GM08714 (cell line): ENCODE measurements around the gene ESR2.
"Not testable (repeated sequence)": the region's sequence is repeated elsewhere in the genome, so short reads cannot be mapped to it uniquely, and the experiment has no call there.

ENCODE experiments used
- H3K4me3 ChIP-seq: fragments of 200-500 bp; sonication (Bioruptor generic); 2 replicates; pipeline ENCODE4 v1.5.1; 2014; ENCODE audit warnings: mild to moderate bottlenecking, low read length, inconsistent platforms
- ZNF274 ChIP-seq: IDR thresholded peaks from 2 replicates; pipeline ENCODE4 v1.6.1; 2012; ENCODE audit warnings: mild to moderate bottlenecking, low read depth, low read length

Gene ESR2

DNA sequence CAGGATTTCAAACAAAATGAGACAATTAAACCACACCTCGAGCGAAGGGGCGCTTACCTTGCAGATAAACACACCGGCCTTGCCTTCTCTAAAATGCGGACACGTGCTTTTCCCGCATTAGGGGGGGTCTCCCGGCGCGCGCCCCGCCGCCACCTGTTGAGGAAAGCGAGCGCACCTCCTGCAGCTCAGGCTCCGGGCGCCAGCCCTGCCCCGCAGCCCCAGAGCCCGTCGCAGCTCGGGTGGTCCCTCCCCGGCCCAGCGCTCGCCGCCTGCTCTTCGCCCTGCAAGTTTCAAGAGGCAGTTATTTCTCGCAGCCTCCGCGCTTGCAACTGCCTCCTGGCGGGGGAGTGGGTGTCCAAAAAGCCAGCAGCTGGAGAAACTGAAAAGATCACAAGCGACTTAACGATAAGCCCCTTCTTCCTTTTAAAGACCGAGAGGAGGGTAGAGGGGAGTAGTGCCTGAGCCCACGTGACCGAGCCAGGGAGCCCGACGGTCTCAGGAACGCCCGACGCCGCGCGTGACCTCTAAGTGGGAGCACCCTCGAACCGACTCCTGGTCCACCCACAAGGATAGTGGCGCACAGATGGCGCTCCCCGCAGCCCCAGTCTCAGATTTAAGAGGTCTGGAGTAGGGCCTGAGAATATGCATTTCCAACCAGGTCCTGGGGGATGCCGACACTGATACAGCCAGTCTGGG is at the start of gene ESR2:
TSS of gene ESR2 (minus strand) at position 396 of the 696 bp plus-strand sequence. CDS start 11,386 bp downstream, outside the sequence.
- H3K4me3 ChIP-seq: peak within 1 kb of the TSS; percentile 43; the same call in 1 of the 2 replicates
- no peak for TF ChIP-seq ZNF274

DNA sequence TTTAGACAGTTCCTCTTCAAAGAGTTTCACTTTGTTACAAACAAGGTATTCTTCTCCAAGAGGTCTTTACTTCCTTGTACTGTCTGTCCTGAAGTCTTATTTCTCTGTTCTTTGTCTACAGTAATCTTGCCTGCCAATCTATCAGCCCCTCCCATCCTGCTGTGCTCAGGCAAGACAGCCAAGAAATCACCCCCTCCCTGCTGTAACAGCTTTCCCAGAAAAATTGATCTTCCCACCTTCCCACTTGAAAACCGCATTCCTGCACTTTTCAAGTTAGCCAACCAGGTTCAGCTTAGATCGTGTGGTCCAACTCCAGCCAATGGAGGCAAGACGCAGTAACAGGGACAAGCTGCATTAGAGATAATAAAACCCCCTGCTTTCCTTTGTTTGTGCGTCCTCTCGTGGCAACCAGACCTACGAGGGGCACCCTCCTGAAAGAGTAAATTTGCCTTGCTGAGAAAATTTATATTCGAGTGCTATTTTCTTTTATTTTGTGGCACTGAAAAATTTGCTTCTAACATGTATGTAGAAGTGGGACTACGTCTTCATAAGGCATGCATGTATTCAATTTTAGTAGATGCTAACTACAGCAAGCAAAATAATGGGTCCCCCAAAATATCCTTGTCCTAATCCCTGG is 46.5 kb upstream of the ESR2 start:
- TF ChIP-seq ZNF274: no peak
- no peak overlapping the region for H3K4me3 ChIP-seq

GRCh38 chr14:64338616-64339316 is 44.6 kb upstream of the ESR2 start:
- peak overlapping the region; percentile 74; the same call in 1 of the 2 replicates for H3K4me3 ChIP-seq
- no peak for TF ChIP-seq ZNF274

DNA sequence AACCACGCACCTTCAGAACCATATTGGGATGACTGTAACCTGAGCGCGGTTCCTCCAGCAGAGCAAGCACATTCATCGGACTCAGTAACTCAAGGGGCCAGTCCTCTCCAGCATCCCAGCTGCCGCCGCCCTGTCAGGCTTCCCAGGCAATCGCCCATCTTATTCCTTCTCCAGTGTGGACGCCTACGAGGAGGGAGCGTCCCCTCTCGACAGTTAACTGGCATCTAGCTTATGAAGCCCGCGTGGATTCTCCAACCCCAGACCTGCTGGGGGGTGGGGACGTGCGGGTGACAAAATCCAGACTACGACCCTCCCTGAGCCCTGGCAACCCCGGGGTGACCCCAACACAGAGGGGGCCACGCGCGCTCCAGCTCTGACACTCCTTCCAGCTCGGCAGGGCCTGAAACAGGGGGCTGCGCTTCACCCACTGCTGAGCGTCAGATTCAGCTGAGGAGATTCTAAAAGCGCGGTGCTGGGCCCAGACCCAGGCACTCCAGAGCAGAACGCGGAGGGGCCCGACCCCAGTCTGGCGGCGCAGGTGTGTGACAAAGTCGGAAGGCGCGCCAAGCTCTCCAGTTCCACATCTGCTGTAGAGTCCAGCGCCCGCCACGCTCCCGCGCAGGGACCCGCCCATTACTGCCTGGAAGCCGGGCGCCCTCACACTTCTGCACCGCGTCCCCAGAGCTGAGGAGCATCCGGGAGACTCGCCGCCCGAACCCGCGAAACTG is 43.9 kb upstream of the ESR2 start:
- no peak for TF ChIP-seq ZNF274
- peak overlapping the region; percentile 74 for H3K4me3 ChIP-seq

GRCh38 chr14:64329149-64329548 is 35.0 kb upstream of the ESR2 start:
- no peak for TF ChIP-seq ZNF274
- H3K4me3 ChIP-seq: no peak overlapping the region

DNA sequence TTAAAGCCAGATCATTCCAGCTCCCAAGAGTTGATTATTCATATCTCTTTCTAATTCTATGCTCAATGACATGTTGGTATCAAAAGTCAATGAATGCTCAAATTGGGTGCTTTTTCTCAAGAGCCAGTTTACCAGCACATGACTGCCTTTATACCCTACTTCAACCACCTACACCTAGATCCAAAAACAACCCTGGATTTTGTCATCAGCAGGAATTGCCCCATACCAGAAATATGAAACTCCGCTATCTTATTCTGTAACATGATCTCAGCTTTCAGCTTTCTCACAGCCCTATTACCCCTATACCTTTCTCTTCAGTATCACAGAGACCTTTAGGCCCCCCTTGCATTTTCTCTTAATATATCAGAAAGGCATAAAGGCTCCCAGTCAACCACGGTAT is 32.3 kb upstream of the ESR2 start:
- TF ChIP-seq ZNF274: no peak
- no peak overlapping the region for H3K4me3 ChIP-seq

- TF ChIP-seq ZNF274: no peak
Measured at GRCh38 chr14:64324895-64325294, 30.7 kb upstream of the ESR2 start.

GRCh38 chr14:64324461-64324860 is 30.3 kb upstream of the ESR2 start:
- TF ChIP-seq ZNF274: no peak

More at GRCh38 chr14:64324895-64325294, 30.7 kb upstream of the ESR2 start:
- no peak overlapping the region for H3K4me3 ChIP-seq

GRCh38 chr14:64320362-64320761 is 26.2 kb upstream of the ESR2 start:
- H3K4me3 ChIP-seq: not testable (repeated sequence)

More at GRCh38 chr14:64324461-64324860, 30.3 kb upstream of the ESR2 start:
- H3K4me3 ChIP-seq: no peak overlapping the region

DNA sequence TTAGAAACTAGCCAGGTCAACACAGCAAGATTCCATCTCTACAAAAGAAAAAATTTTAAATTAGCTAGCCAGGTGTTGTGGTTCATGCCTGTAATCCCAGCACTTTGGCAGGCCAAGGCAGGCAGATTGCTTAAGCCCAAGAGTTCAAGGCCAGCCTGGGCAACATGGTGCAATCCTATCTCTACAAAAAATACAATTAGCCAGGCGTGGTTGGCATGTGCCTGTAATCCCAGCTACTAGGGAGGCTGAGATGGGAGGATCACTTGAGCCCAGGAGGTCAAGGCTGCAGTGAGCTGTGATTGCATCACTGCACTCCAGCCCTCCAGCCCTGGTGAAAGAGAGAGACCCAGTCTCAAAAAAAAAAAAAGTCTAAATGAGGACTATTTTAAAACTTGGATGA is 24.5 kb upstream of the ESR2 start:
- not testable (repeated sequence) for H3K4me3 ChIP-seq

DNA sequence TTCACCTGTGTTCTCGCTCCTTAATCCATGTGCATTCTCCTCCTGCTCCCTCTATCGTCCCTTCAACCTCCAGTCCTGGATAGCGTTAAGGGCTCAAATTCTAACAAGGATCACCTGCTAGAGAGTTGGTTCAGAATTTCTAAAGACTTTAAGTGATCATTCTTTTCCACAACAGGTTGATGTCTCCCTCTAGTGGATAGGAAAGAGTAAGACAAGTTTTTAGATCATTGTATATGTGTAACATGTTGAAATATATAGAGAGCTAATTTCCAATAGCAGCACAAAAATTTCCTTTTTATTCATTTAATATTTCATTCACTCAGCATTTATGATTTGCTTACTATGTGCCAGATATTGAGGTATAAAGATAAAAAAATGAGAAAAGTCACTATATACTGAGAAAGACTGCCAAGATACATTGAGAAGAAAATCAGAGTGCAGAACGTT is 9.3 kb upstream of the ESR2 start:
- no peak overlapping the region for H3K4me3 ChIP-seq
- TF ChIP-seq ZNF274: no peak

GRCh38 chr14:64298773-64299172 is 4.6 kb upstream of the ESR2 start:
- TF ChIP-seq ZNF274: no peak
- no peak overlapping the region for H3K4me3 ChIP-seq

- no peak for TF ChIP-seq ZNF274
- no peak overlapping the region for H3K4me3 ChIP-seq
Measured at GRCh38 chr14:64296561-64296960, 2.4 kb upstream of the ESR2 start.
